ENCODE data around the gene TSHZ3. TPM values are rescaled to one million over a fixed set of nuclear protein-coding genes. Genes with fewer than 3 reads are reported as not detected.

TSHZ3 gene
- total RNA-seq, 2 experiments from 2014 or later, result 1.6 to 2.6 TPM

- no peaks in the 10 kb centered on the region for H3K36me3 Mint-ChIP-seq
- no peak overlapping the region for H3K27ac Mint-ChIP-seq
- no peaks in the 10 kb centered on the region for H3K9me3 Mint-ChIP-seq
- H3K4me3 Mint-ChIP-seq, result no peak overlapping the region
- no peaks in the 10 kb centered on the region for H3K27me3 Mint-ChIP-seq
- POLR2A ChIA-PET, result no interaction called here
- DNase-seq, result no peak
- peaks cover 2% of the 10 kb centered on the region for H3K4me1 Mint-ChIP-seq (ENCODE audit: low read depth)
- intact Hi-C loops (cut with micrococcal nuclease), result no loop called here
- CTCF ChIA-PET, result no interaction called here
Observed at GRCh38 chr19:31270897-31271296, 78.3 kb downstream of the TSHZ3 start.

- H3K27ac Mint-ChIP-seq, result no peak overlapping the region
- ChIA-PET CTCF (no interaction called here), POLR2A (no interaction called here)
- H3K9me3 Mint-ChIP-seq, result no peaks in the 10 kb centered on the region
- H3K4me1 Mint-ChIP-seq (ENCODE audit: low read depth), result no peaks in the 10 kb centered on the region
- H3K36me3 Mint-ChIP-seq, result no peaks in the 10 kb centered on the region
- intact Hi-C loops (cut with micrococcal nuclease), result loop anchor here (10.0 kb wide), 1 partner anchor 155 kb away; no protein-coding TSS in a partner anchor
- DNase-seq, result no peak
- no peak overlapping the region for H3K4me3 Mint-ChIP-seq
- H3K27me3 Mint-ChIP-seq, result no peaks in the 10 kb centered on the region
Observed at GRCh38 chr19:31269425-31270127, 79.7 kb downstream of the TSHZ3 start.

- Mint-ChIP-seq H3K27ac (no peak overlapping the region), H3K4me1 (ENCODE audit: low read depth) (no peaks in the 10 kb centered on the region), H3K4me3 (no peak overlapping the region), H3K36me3 (no peaks in the 10 kb centered on the region), H3K9me3 (no peaks in the 10 kb centered on the region), H3K27me3 (no peaks in the 10 kb centered on the region)
- POLR2A ChIA-PET, result no interaction called here
- intact Hi-C loops (cut with micrococcal nuclease), result loop anchor here (10.0 kb wide), 1 partner anchor 154 kb away; no protein-coding TSS in a partner anchor
- no peak for DNase-seq
- CTCF ChIA-PET, result no interaction called here
Observed at GRCh38 chr19:31268751-31269383, 80.4 kb downstream of the TSHZ3 start.

- Mint-ChIP-seq H3K36me3 (no peaks in the 10 kb centered on the region), H3K4me3 (no peak overlapping the region), H3K27me3 (peaks cover 6% of the 10 kb centered on the region), H3K9me3 (no peaks in the 10 kb centered on the region), H3K4me1 (ENCODE audit: low read depth) (peaks cover 1% of the 10 kb centered on the region), H3K27ac (no peak overlapping the region)
- intact Hi-C loops (cut with micrococcal nuclease), result loop anchor here (10.0 kb wide), 1 partner anchor 152 kb away; no protein-coding TSS in a partner anchor
- no peak for DNase-seq
- CTCF ChIA-PET, result no interaction called here
- POLR2A ChIA-PET, result no interaction called here
Observed at GRCh38 chr19:31266731-31267130, 82.5 kb downstream of the TSHZ3 start.

GRCh38 chr19:31266196-31266595 is 83.0 kb downstream of the TSHZ3 start:
- CTCF ChIA-PET, result no interaction called here
- Mint-ChIP-seq H3K27me3 (peaks cover 8% of the 10 kb centered on the region), H3K27ac (no peak overlapping the region), H3K9me3 (no peaks in the 10 kb centered on the region), H3K4me1 (ENCODE audit: low read depth) (peaks cover 5% of the 10 kb centered on the region), H3K36me3 (no peaks in the 10 kb centered on the region), H3K4me3 (no peak overlapping the region)
- no peak for DNase-seq
- intact Hi-C loops (cut with micrococcal nuclease), result loop anchor here (10.0 kb wide), 1 partner anchor 151 kb away; no protein-coding TSS in a partner anchor
- POLR2A ChIA-PET, result no interaction called here

GRCh38 chr19:31264041-31264778 is 85.0 kb downstream of the TSHZ3 start:
- POLR2A ChIA-PET, result no interaction called here
- Mint-ChIP-seq H3K9me3 (no peaks in the 10 kb centered on the region), H3K4me1 (ENCODE audit: low read depth) (peaks cover 5% of the 10 kb centered on the region), H3K36me3 (no peaks in the 10 kb centered on the region), H3K4me3 (no peak overlapping the region), H3K27me3 (peaks cover 13% of the 10 kb centered on the region), H3K27ac (no peak overlapping the region)
- CTCF ChIA-PET, result no interaction called here
- intact Hi-C loops (cut with micrococcal nuclease), result loop anchor here (10.0 kb wide), 1 partner anchor 149 kb away; no protein-coding TSS in a partner anchor
- no peak for DNase-seq

- H3K36me3 Mint-ChIP-seq, result no peaks in the 10 kb centered on the region
- H3K27ac Mint-ChIP-seq, result no peak overlapping the region
- peaks cover 5% of the 10 kb centered on the region for H3K4me1 Mint-ChIP-seq (ENCODE audit: low read depth)
- peaks cover 13% of the 10 kb centered on the region for H3K27me3 Mint-ChIP-seq
- no peaks in the 10 kb centered on the region for H3K9me3 Mint-ChIP-seq
- no peak overlapping the region for H3K4me3 Mint-ChIP-seq
- intact Hi-C loops (cut with micrococcal nuclease), result loop anchor here (10.0 kb wide), 1 partner anchor 149 kb away; no protein-coding TSS in a partner anchor
- POLR2A ChIA-PET, result no interaction called here
- CTCF ChIA-PET, result interaction anchor here (1.2 kb wide), 1 partner anchor 209 kb away, joined by 3 read pairs; no protein-coding TSS in a partner anchor
- DNase-seq, result no peak
Observed at GRCh38 chr19:31263328-31263727, 85.9 kb downstream of the TSHZ3 start.

GRCh38 chr19:31262725-31263191 is 86.5 kb downstream of the TSHZ3 start:
- POLR2A ChIA-PET, result no interaction called here
- H3K4me3 Mint-ChIP-seq, result no peak overlapping the region
- no peak for DNase-seq
- H3K4me1 Mint-ChIP-seq (ENCODE audit: low read depth), result peaks cover 5% of the 10 kb centered on the region
- CTCF ChIA-PET, result interaction anchor here (0.7 to 1.2 kb wide), 2 partner anchors 81 to 208 kb away, joined by 3 read pairs; no protein-coding TSS in a partner anchor
- intact Hi-C loops (cut with micrococcal nuclease), result loop anchor here (10.0 kb wide), 1 partner anchor 148 kb away; no protein-coding TSS in a partner anchor
- H3K27ac Mint-ChIP-seq, result no peak overlapping the region
- H3K27me3 Mint-ChIP-seq, result peaks cover 13% of the 10 kb centered on the region
- no peaks in the 10 kb centered on the region for H3K9me3 Mint-ChIP-seq
- no peaks in the 10 kb centered on the region for H3K36me3 Mint-ChIP-seq

- ChIA-PET CTCF (interaction anchor here (1.2 kb wide), 1 partner anchor 94 kb away, joined by 3 read pairs; no protein-coding TSS in a partner anchor), POLR2A (no interaction called here)
- peaks cover 13% of the 10 kb centered on the region for H3K27me3 Mint-ChIP-seq
- DNase-seq, result no peak
- no peaks in the 10 kb centered on the region for H3K36me3 Mint-ChIP-seq
- H3K9me3 Mint-ChIP-seq, result no peaks in the 10 kb centered on the region
- H3K27ac Mint-ChIP-seq, result no peak overlapping the region
- intact Hi-C loops (cut with micrococcal nuclease), result loop anchor here (10.0 kb wide), 1 partner anchor 147 kb away; no protein-coding TSS in a partner anchor
- peaks cover 5% of the 10 kb centered on the region for H3K4me1 Mint-ChIP-seq (ENCODE audit: low read depth)
- H3K4me3 Mint-ChIP-seq, result no peak overlapping the region
Observed at GRCh38 chr19:31261603-31262212, 87.5 kb downstream of the TSHZ3 start.

GRCh38 chr19:31261019-31261602 is 88.1 kb downstream of the TSHZ3 start:
- ChIA-PET CTCF (interaction anchor here (1.2 kb wide), 1 partner anchor 95 kb away, joined by 3 read pairs; no protein-coding TSS in a partner anchor), POLR2A (no interaction called here)
- DNase-seq, result no peak
- Mint-ChIP-seq H3K4me3 (no peak overlapping the region), H3K4me1 (ENCODE audit: low read depth) (peaks cover 5% of the 10 kb centered on the region), H3K27me3 (peaks cover 13% of the 10 kb centered on the region), H3K9me3 (no peaks in the 10 kb centered on the region), H3K27ac (no peak overlapping the region), H3K36me3 (no peaks in the 10 kb centered on the region)
- intact Hi-C loops (cut with micrococcal nuclease), result loop anchor here (10.0 kb wide), 1 partner anchor 146 kb away; no protein-coding TSS in a partner anchor

GRCh38 chr19:31260171-31260933 is 88.9 kb downstream of the TSHZ3 start:
- Mint-ChIP-seq H3K36me3 (no peaks in the 10 kb centered on the region), H3K4me3 (no peak overlapping the region), H3K4me1 (ENCODE audit: low read depth) (peaks cover 5% of the 10 kb centered on the region), H3K9me3 (no peaks in the 10 kb centered on the region), H3K27me3 (peaks cover 13% of the 10 kb centered on the region), H3K27ac (no peak overlapping the region)
- no peak for DNase-seq
- intact Hi-C loops (cut with micrococcal nuclease), result loop anchor here (10.0 kb wide), 1 partner anchor 146 kb away; no protein-coding TSS in a partner anchor
- ChIA-PET CTCF (interaction anchor here (1.2 kb wide), 1 partner anchor 96 kb away, joined by 3 read pairs; no protein-coding TSS in a partner anchor), POLR2A (no interaction called here)

Measured in activated CD4-positive, alpha-beta memory T cell treated with anti-CD3 and anti-CD28 coated beads for 36 hours (primary cell).